ENCODE measurements around the gene GLIPR1L1.

DNA sequence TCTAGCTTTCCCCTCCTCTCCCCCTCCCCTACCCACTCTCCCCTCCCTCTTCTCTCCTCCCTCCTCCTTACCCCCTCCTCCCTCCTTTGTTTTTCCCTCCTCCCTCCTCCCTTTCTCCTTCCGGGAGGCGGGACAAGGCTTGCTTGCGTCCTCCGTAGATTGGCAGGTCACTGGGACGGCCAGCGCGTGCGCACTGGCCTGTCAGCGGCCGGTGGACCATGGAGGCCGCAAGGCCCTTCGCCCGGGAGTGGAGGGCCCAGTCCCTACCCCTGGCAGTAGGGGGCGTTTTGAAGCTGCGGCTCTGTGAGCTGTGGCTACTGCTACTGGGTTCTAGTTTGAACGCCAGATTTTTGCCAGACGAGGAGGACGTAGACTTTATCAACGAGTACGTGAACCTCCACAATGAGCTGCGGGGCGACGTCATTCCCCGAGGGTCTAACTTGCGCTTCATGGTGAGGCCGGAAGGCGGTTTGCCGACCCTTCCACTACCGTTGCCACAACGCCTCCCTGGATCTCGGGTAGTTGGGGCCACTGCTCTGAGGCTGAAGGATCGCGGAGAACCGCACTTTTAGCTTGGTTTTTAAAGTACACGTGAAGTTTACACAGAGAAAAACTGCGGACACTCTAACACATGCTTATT is 56.5 kb downstream of the GLIPR1L1 start, which contains the start of gene GLIPR1L2:
- TF ChIP-seq, protein P1, sequence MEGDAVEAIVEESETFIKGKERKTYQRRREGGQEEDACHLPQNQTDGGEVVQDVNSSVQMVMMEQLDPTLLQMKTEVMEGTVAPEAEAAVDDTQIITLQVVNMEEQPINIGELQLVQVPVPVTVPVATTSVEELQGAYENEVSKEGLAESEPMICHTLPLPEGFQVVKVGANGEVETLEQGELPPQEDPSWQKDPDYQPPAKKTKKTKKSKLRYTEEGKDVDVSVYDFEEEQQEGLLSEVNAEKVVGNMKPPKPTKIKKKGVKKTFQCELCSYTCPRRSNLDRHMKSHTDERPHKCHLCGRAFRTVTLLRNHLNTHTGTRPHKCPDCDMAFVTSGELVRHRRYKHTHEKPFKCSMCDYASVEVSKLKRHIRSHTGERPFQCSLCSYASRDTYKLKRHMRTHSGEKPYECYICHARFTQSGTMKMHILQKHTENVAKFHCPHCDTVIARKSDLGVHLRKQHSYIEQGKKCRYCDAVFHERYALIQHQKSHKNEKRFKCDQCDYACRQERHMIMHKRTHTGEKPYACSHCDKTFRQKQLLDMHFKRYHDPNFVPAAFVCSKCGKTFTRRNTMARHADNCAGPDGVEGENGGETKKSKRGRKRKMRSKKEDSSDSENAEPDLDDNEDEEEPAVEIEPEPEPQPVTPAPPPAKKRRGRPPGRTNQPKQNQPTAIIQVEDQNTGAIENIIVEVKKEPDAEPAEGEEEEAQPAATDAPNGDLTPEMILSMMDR (IDR thresholded peaks at IDR 0.05), result peak; percentile 68 to 85 (median 69)
- TF ChIP-seq POLR2A (IDR thresholded peaks at IDR 0.05), result peak; percentile 65
